Kasumi-1 (cell line): ENCODE data around the gene PCDHB11.
A peak's percentile ranks its signal among the peaks of the same experiment; 100 is the strongest.
"Not testable (repeated sequence)": the region's sequence is repeated elsewhere in the genome, so short reads cannot be mapped to it uniquely, and the experiment has no call there.

ENCODE experiments used
- DNase-seq, 2 experiments: peaks; one replicate each; lab custom pipeline; 2025; lab: John Stamatoyannopoulos, UW

Gene PCDHB11

DNA sequence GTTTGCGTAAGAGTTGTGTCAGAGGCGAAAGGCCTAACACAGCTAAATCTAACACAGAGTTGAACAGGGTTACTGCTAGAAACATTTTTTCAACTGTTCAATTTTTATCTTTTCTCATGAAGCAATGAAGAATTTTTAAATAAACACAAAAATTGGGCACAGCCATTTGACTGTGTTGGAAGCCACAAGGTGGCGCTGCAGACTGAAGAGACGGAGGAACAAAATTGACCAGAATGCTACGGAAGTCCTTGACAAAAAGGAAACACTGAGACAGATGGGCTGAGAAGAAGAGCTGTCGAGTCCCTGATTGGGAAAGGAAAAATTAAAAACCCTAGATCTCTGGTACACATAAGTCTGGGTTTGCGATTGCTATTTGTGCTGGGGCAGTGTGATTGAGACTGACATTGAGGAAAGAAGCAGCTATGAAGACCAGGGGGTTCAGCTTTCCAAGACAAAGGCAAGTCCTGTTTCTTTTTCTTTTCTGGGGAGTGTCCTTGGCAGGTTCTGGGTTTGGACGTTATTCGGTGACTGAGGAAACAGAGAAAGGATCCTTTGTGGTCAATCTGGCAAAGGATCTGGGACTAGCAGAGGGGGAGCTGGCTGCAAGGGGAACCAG is 12.4 kb upstream of the PCDHB11 start, which contains the start of gene PCDHB9:
PCDHB9 (plus strand) TSS at position 265 of the 616 bp plus-strand sequence; CDS start at position 423, 158 bp downstream.
- peak; percentile 43 to 48 for DNase-seq

DNA sequence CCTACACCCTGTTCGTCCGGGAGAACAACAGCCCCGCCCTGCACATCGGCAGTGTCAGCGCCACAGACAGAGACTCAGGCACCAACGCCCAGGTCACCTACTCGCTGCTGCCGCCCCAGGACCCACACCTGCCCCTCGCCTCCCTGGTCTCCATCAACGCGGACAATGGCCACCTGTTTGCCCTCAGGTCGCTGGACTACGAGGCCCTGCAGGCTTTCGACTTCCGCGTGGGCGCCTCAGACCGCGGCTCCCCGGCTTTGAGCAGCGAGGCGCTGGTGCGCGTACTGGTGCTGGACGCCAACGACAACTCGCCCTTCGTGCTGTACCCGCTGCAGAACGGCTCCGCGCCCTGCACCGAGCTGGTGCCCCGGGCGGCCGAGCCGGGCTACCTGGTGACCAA is 10.7 kb upstream of the PCDHB11 start:
- DNase-seq: not testable (repeated sequence)

DNA sequence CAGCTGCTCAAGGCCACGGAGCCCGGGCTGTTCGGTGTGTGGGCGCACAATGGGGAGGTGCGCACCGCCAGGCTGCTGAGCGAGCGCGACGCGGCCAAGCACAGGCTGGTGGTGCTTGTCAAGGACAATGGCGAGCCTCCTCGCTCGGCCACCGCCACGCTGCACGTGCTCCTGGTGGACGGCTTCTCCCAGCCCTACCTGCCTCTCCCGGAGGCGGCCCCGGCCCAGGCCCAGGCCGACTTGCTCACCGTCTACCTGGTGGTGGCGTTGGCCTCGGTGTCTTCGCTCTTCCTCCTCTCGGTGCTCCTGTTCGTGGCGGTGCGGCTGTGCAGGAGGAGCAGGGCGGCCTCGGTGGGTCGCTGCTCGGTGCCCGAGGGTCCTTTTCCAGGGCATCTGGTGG is 10.3 kb upstream of the PCDHB11 start:
- DNase-seq: not testable (repeated sequence)

DNA sequence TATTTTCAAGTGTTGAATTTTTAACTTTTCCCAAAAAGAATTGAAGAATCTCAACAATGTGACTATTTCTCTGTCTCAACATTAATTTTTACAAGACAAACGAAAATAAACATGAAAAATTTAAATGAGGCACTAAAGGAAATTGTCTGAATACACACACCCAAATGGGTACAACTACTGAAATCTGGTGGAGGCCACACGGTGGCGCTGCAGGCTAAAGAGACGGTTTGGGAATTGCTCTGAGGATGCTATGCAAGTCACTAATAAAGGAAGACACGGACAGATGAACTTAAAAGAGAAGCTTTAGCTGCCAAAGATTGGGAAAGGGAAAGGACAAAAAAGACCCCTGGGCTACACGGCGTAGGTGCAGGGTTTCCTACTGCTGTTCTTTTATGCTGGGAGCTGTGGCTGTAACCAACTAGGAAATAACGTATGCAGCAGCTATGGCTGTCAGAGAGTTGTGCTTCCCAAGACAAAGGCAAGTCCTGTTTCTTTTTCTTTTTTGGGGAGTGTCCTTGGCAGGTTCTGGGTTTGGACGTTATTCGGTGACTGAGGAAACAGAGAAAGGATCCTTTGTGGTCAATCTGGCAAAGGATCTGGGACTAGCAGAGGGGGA is 7.2 kb upstream of the PCDHB11 start, which contains the start of gene PCDHB10:
PCDHB10 (plus strand) TSS at position 244 of the 616 bp plus-strand sequence; CDS start at position 444, 200 bp downstream.
- peak; percentile 24 to 36 for DNase-seq

DNA sequence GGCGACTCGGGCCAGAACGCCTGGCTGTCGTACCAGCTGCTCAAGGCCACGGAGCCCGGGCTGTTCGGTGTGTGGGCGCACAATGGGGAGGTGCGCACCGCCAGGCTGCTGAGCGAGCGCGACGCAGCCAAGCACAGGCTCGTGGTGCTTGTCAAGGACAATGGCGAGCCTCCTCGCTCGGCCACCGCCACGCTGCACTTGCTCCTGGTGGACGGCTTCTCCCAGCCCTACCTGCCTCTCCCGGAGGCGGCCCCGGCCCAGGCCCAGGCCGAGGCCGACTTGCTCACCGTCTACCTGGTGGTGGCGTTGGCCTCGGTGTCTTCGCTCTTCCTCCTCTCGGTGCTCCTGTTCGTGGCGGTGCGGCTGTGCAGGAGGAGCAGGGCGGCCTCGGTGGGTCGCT is 5.1 kb upstream of the PCDHB11 start:
- not testable (repeated sequence) for DNase-seq

DNA sequence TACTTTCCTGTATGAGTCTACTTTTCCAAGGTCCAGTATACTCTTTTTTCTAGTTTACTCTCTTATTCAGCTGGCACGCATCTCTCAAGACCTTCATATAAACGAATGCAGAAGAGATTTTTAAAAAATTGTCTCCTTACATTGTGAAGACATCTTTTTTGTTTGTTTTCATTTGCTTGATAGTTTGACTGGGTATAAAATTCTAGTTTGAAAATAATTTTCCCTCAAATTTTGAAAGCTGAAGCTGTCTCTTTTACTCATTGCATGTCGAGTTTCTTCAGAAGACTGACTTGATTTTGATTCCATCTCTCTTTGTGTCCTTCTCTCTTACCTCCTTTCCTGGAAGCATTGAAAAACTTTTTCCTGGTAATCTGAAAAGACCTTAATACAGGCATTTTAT is 3.1 kb upstream of the PCDHB11 start:
- DNase-seq: no peak

DNA sequence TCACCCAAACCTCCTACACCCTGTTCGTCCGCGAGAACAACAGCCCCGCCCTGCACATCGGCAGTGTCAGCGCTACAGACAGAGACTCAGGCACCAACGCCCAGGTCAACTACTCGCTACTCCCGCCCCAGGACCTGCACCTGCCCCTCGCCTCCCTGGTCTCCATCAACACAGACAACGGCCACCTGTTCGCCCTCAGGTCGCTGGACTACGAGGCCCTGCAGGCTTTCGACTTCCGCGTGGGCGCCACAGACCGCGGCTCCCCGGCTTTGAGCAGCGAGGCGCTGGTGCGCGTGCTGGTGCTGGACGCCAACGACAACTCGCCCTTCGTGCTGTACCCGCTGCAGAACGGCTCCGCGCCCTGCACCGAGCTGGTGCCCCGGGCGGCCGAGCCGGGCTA is 1.7 kb downstream of the PCDHB11 start:
- DNase-seq: not testable (repeated sequence)

DNA sequence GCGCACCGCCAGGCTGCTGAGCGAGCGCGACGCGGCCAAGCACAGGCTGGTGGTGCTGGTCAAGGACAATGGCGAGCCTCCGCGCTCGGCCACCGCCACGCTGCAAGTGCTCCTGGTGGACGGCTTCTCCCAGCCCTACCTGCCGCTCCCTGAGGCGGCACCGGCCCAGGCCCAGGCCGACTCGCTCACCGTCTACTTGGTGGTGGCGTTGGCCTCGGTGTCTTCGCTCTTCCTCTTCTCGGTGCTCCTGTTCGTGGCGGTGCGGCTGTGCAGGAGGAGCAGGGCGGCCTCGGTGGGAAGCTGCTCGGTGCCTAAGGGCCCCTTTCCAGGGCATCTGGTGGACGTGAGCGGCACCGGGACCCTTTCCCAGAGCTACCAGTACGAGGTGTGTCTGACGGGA is 2.2 kb downstream of the PCDHB11 start:
- DNase-seq: not testable (repeated sequence)

DNA sequence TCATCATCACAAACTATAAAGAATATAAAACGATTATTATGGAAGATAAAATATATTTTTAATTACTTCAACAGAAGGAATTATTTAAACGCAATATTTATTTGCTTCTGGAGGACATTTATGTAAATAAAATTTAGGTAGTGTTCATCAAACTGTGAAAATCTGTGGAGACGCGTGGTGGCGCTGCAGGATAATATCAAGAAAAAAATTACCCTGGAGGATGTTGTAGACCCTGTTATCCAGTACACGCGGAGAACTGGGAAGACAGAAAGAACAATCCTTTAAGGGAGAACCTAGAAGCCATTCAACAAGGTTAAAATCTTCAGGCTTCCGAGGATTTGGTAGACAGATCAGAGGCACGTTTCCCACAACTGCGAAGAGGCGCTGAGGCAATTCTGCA is 9.1 kb downstream of the PCDHB11 start, which contains the start of gene PCDHB12:
PCDHB12 (plus strand) TSS at position 242 of the 400 bp plus-strand sequence. CDS start 189 bp downstream, outside the sequence.
- no peak for DNase-seq

DNA sequence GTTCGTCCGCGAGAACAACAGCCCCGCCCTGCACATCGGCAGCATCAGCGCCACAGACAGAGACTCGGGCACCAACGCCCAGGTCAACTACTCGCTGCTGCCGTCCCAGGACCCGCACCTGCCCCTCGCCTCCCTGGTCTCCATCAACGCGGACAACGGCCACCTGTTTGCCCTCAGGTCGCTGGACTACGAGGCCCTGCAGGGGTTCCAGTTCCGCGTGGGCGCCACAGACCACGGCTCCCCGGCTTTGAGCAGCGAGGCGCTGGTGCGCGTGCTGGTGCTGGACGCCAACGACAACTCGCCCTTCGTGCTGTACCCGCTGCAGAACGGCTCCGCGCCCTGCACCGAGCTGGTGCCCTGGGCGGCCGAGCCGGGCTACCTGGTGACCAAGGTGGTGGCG is 10.9 kb downstream of the PCDHB11 start:
- not testable (repeated sequence) for DNase-seq

DNA sequence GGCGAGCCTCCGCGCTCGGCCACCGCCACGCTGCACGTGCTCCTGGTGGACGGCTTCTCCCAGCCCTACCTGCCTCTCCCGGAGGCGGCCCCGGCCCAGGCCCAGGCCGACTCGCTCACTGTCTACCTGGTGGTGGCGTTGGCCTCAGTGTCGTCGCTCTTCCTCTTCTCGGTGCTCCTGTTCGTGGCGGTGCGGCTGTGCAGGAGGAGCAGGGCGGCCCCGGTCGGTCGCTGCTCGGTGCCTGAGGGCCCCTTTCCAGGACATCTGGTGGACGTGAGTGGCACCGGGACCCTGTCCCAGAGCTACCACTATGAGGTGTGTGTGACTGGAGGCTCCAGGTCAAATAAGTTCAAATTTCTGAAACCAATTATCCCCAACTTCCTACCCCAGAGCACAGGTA is 11.4 kb downstream of the PCDHB11 start:
- DNase-seq: not testable (repeated sequence)

DNA sequence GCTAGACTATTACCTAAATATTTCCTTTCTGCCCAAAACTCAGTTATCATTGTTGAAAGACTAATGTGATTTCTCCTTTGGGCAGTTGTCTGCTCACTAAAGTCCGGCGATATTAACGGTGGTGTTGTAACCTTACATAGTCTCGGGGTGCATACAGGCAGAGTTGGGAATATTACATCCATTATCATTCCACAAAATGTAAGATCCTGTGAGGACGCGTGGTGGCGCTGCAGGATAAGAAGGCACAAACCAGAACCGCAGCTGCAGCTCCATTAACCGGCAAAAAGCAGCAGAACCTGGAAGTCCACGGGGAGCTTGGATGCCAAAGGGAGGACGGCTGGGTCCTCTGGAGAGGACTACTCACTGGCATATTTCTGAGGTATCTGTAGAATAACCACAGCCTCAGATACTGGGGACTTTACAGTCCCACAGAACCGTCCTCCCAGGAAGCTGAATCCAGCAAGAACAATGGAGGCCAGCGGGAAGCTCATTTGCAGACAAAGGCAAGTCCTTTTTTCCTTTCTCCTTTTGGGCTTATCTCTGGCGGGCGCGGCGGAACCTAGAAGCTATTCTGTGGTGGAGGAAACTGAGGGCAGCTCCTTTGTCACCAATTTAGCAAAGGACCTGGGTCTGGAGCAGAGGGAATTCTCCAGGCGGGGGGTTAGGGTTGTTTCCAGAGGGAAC is 14.4 kb downstream of the PCDHB11 start, which contains the start of gene PCDHB13:
PCDHB13 (plus strand) TSS at position 264 of the 684 bp plus-strand sequence; CDS start at position 469, 205 bp downstream.
- not testable (repeated sequence) for DNase-seq

DNA sequence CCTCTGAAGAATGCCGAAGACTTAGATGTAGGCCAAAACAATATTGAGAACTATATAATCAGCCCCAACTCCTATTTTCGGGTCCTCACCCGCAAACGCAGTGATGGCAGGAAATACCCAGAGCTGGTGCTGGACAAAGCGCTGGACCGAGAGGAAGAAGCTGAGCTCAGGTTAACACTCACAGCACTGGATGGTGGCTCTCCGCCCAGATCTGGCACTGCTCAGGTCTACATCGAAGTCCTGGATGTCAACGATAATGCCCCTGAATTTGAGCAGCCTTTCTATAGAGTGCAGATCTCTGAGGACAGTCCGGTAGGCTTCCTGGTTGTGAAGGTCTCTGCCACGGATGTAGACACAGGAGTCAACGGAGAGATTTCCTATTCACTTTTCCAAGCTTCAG is 15.2 kb downstream of the PCDHB11 start:
- DNase-seq: not testable (repeated sequence)

DNA sequence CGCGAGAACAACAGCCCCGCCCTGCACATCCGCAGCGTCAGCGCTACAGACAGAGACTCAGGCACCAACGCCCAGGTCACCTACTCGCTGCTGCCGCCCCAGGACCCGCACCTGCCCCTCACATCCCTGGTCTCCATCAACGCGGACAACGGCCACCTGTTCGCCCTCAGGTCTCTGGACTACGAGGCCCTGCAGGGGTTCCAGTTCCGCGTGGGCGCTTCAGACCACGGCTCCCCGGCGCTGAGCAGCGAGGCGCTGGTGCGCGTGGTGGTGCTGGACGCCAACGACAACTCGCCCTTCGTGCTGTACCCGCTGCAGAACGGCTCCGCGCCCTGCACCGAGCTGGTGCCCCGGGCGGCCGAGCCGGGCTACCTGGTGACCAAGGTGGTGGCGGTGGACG is 16.1 kb downstream of the PCDHB11 start:
- DNase-seq: not testable (repeated sequence)

DNA sequence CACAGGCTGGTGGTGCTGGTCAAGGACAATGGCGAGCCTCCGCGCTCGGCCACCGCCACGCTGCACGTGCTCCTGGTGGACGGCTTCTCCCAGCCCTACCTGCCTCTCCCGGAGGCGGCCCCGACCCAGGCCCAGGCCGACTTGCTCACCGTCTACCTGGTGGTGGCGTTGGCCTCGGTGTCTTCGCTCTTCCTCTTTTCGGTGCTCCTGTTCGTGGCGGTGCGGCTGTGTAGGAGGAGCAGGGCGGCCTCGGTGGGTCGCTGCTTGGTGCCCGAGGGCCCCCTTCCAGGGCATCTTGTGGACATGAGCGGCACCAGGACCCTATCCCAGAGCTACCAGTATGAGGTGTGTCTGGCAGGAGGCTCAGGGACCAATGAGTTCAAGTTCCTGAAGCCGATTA is 16.6 kb downstream of the PCDHB11 start:
- DNase-seq: not testable (repeated sequence)

DNA sequence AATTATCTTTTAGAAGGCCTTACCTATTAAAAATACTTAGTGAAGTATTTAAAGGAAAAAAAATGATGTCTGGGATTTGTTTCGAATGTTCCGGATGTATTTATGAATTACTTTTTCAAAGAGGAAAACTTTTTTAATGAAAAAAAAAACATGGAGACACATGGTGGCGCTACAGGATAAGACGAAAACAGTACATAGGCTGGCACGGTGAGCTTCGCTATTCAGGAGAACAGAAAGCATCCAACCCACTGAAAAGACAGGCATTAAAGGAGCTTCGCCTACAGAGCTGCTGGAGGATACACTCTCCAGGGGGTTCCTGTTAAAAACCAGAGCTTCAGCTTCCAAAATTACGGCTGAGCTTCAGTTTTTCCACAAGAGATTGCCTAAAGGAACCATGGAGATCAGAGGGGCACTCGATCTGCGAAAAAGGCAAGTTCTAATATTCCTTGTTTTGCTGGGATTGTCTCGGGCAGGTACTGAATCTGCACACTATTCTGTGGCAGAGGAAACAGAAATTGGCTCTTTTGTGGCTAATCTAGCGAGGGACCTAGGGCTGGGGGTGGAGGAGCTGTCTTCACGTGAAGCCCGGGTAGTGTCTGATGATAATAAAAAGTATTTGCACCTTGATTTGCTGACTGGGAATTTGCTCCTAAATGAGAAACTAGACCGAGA is 23.8 kb downstream of the PCDHB11 start, which contains the start of gene PCDHB14:
PCDHB14 (plus strand) TSS at position 232 of the 672 bp plus-strand sequence; CDS start at position 395, 163 bp downstream.
- peak; percentile 61 to 78 for DNase-seq

DNA sequence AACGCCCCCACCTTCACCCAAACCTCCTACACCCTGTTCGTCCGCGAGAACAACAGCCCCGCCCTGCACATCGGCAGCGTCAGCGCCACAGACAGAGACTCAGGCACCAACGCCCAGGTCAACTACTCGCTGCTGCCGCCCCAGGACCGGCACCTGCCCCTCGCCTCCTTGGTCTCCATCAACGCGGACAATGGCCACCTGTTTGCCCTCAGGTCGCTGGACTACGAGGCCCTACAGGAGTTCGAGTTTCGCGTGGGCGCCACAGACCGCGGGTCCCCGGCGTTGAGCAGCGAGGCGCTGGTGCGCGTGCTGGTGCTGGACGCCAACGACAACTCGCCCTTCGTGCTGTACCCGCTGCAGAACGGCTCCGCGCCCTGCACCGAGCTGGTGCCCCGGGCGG is 25.4 kb downstream of the PCDHB11 start:
- DNase-seq: not testable (repeated sequence)

DNA sequence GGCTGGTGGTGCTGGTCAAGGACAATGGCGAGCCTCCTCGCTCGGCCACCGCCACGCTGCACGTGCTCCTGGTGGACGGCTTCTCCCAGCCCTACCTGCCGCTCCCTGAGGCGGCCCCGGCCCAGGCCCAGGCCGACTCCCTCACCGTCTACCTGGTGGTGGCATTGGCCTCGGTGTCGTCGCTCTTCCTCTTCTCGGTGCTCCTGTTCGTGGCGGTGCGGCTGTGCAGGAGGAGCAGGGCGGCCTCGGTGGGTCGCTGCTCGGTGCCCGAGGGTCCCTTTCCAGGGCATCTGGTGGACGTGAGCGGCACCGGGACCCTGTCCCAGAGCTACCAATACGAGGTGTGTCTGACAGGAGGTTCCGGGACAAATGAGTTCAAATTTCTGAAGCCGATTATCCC is 26.0 kb downstream of the PCDHB11 start:
- DNase-seq: not testable (repeated sequence)

DNA sequence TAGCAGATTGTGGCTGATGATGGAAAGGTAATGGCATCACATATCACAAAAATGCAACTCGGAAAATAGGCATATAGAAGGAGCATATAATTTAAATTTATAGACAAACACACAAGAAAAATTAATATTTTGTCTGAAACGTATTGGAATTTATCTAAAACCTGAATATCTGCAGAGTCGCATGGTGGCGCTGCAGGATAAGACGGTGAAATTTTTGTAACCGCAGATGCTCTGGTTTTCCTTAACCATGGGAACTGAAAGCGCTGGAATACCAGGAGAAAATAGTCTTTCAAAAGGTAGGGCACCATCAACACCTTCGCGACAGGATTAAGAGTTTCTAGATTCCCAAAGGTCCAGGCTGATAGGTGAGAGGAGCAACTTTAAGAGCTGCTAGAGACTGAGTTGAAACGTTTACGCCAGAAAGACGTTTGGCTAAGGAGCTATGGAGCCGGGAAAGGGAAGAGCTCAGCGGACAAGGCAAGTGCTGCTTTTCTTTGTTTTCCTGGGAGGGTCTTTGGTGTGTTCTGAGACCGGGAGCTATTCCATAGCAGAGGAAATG is 34.8 kb downstream of the PCDHB11 start:
- DNase-seq: no peak

DNA sequence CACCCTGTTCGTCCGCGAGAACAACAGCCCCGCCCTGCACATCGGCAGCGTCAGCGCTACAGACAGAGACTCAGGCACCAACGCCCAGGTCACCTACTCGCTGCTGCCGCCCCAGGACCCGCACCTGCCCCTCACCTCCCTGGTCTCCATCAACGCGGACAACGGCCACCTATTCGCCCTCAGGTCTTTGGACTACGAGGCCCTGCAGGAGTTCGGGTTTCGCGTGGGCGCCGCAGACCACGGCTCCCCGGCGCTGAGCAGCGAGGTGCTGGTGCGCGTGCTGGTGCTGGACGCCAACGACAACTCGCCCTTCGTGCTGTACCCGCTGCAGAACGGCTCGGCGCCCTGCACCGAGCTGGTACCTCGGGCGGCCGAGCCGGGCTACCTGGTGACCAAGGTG is 36.5 kb downstream of the PCDHB11 start:
- not testable (repeated sequence) for DNase-seq

DNA sequence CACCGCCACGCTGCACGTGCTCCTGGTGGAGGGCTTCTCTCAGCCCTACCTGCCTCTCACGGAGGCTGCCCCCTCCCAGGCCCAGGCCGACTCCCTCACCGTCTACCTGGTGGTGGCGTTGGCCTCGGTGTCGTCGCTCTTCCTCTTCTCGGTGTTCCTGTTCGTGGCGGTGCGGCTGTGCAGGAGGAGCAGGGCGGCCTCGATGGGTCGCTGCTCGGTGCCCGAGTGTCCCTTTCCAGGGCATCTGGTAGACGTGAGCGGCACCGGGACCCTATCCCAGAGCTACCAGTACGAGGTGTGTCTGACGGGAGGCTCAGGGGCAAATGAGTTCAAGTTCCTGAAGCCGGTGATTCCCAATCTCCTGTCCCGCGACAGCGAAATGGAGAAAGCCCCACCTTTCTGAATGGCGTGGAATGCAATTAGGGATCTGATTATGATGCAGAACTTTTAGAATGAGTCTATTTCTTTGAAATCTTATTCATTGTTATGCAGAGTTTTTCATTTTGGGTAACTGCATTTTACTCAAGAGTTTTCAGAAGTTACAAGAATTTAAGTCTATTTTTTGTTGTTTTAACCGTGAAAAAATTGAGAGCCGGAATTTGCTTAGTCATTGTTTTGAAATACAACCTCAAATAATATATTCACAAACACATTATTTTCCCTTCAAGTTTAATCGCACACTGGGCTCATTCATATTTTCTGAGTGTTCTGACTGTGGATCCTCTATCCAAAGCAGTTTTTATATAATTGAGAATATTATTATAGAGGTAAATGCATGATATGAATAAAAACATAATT is 37.3 kb downstream of the PCDHB11 start:
- no peak for DNase-seq
